DMS 273 (cell line): ENCODE results near the gene LPCAT1.
"Not testable (repeated sequence)": the region's sequence is repeated elsewhere in the genome, so short reads cannot be mapped to it uniquely, and the experiment has no call there.

ENCODE experiments used
- DNase-seq: peaks from one replicate; lab custom pipeline; 2025; ENCODE audit not compliant: unreplicated experiment; lab: John Stamatoyannopoulos, UW

The LPCAT1 gene

DNA sequence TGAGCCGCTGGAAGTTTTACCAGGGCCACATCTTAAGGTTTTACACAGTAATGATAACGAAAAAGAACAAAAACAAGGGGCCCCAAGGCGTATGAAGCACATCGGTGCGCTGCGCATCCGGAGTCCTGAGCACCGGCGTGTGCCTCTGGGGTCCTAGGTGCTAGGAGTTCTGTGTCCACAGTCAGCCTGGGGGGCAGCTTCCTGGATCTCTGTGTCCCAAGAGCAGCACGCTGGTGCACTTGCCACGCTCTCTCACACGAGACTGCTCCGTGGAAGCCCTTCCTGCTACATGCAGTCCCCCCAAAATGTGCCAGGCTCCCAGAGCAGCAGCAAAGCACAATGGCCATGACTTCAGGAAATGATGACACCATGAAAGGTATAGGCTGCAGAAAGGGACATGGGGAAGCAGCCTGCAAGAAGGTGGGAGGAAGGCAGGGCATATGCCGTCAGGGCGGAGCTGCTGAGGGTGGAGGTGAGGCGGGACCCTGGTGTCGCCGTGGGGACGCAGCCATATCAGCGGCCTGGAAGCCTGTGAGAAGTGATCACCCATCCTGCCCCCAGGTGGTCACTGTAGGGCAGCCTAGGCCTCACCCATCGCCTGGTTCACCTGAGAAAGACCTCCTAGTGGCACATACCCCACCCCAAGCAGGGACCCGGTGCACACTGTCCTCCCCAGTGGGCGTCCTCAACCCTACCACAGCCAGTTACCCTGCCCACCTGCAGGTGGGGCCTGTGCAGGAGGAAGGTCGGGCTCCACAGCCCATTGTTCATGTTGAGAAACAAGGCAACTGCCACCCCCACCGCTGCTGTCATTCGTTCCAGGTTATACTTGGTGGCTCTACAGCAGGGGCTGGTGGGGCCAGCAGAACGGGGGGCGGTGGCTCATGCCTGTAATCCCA is 54.9 kb downstream of the LPCAT1 start:
- no peak for DNase-seq

DNA sequence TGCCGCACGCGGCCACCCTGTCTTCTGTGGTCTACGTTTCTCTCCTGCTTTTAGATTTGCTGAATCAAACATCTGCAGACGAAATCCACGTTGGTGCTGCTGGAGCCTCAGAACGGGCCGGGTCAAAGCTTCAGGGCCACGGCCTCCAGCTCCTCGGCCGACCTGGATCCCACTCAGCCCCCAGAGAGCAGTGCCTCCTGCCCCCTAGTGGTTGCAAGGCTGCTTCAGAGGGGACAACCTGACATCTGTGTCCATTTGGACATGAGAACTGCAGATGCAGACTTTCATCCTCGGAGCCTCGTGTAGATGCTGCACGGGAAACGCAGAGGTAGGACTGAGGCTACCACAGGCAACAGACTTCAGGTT is 55.5 kb downstream of the LPCAT1 start:
- peak; percentile 40 for DNase-seq

- no peak for DNase-seq
Measured at GRCh38 chr5:1467341-1468246, 56.2 kb downstream of the LPCAT1 start.

DNA sequence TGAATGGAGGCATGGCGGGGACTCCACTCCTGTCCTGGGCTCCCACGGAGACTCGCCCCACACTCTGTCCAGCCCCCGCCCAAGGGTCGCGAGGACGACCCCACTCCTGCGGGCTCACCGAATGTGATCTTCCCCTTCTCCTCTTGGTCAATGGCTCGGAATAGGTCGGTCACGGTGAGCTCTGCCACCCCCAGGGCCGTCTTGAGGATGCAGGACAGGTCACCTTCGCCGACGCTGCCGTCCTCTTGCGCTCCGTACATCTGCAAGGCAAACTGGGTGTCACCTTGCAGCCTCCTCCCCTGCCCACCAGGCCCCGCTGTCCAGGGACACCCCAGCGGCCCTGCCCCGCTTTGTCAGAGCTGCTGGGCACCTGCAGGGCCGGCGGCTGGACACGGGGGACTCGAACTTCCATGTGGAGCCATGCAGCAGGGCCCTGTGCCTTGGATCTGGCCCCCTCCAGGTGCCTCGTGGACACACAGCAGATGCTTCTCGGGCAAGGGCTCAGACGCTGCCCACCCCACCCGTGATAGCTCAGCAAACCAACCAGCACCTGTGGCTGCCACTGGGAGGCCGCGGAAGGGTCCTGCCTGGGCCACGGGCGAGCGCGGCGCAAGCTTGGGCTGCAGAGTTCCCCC is 57.0 kb downstream of the LPCAT1 start:
- no peak for DNase-seq

DNA sequence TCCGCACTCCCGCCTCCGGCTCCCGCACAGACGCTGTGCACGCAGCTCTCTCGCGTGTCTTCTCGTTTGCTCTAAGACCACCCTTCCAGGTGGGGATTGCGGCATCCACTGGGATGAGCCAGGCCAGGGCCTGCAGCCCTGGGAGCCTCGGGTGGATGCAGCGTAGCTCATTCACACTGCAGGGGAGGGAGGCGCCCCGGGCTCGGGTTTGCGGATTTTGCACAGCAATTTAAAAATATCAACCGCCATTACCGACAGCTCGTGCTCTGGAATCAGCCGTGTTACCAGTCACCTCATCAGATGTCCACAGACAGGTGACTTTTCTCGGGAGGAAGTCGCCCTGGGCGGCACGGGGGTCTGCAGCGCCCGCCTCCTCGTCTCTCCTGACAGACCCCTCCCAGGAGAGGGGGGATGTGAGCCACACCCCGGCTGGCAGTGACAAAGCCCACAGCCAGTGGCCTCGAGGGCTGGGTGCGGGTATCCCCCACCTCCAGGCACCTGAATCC is 57.7 kb downstream of the LPCAT1 start:
- DNase-seq = no peak

- no peak for DNase-seq
Measured at GRCh38 chr5:1465117-1465516, 58.6 kb downstream of the LPCAT1 start.

- DNase-seq = no peak
Measured at GRCh38 chr5:1464511-1464910, 59.2 kb downstream of the LPCAT1 start.

- no peak for DNase-seq
Measured at GRCh38 chr5:1464096-1464446, 59.7 kb downstream of the LPCAT1 start.

- DNase-seq = no peak
Measured at GRCh38 chr5:1463326-1464095, 60.2 kb downstream of the LPCAT1 start.

DNA sequence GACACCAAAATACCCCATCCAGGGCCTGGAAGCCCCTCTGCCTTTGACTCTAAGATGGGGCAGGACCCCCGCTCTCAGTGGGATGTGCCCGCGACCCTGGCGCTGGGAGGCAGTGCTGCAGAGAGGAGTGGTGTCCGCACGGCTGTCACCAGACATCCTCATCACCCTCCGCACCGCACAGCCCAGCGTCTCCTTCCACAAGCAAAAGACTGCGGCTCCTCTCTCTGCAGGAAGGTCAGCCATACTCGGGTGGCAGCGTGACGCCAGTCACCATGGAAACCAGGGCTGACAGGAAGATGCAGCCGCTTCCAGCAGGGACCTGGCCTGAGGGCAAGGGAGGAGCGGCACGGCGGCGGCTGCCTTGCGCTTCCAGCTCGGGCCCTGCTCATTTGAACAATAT is 61.4 kb downstream of the LPCAT1 start:
- DNase-seq = no peak

GRCh38 chr5:1461396-1461795 is 62.4 kb downstream of the LPCAT1 start:
- DNase-seq = no peak

DNA sequence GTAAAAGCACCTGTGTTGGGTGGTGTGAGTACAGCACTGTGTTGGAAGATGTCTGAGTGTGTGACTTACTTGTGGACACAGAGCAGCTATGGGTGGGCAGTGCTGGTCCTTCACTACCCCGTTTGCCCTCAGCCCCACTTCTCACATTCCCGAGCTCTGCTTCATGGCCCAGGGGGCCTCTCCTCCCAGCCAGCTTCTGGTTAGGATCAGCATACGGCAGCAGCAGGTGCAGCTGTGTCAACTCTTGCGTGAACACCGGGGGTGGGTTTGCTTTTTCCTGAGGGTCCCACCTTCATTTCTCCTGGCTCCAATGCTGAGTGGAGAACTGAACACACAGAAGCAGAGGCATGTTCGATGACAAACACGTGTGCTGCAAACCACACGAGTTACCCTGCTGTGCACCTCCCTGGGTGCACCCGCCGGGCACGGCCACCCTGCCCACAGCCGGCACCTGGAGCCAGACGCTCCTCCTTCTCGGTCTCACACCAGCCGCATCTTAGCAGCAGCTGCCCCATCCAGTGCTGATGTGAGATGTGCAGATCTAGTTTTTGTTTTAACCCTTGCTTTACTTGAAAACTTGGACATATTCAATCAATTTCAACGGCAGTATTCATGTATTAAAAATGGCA is 63.6 kb downstream of the LPCAT1 start:
- no peak for DNase-seq

- DNase-seq = not testable (repeated sequence)
Measured at GRCh38 chr5:1459435-1459834, 64.3 kb downstream of the LPCAT1 start.

DNA sequence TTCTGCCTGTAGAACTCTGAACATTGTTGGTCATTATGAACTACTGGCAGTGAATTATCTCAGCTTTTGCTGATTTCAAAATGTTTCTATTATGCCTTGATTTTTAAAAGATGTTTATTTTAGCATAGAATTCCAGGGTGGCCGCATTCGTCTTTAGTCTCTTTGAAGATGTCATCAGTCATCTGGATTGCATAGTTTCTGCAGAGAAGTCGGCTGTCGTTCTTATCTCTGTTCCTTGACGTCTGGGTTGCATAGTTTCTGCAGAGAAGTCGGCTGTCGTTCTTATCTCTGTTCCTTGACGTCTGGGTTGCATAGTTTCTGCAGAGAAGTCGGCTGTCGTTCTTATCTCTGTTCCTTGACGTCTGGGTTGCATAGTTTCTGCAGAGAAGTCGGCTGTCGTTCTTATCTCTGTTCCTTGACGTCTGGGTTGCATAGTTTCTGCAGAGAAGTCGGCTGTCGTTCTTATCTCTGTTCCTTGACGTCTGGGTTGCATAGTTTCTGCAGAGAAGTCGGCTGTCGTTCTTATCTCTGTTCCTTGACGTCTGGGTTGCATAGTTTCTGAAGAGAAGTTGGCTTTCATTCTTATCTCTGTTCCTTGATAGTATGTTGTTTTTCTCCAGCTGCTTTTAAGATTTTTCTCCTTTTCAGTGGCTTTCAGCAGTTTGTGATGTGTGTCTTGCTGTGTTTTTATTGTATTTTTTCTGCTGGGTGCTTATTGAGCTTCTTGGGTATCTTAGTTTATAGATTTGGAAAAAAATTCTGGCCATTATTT is 67.5 kb downstream of the LPCAT1 start:
- DNase-seq = not testable (repeated sequence)

DNA sequence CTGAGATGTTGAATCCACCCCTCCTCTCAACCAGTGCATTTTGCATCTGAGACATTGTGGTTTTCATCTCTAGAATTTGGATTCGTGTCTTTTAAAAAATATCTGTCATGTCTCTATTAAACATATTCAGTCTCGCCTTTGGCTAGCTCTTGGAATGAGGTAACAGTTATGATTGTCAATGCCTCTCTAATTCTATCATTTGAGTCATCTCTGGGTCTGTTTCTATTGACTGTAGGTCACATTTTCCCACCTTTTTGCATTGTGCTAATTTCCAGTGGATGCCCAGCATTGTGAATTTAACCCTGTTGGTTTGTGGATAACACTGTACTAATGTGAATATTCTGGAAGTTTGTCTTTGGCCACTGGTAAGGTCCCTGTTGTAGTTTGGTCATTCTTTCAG is 70.1 kb downstream of the LPCAT1 start:
- no peak for DNase-seq

DNA sequence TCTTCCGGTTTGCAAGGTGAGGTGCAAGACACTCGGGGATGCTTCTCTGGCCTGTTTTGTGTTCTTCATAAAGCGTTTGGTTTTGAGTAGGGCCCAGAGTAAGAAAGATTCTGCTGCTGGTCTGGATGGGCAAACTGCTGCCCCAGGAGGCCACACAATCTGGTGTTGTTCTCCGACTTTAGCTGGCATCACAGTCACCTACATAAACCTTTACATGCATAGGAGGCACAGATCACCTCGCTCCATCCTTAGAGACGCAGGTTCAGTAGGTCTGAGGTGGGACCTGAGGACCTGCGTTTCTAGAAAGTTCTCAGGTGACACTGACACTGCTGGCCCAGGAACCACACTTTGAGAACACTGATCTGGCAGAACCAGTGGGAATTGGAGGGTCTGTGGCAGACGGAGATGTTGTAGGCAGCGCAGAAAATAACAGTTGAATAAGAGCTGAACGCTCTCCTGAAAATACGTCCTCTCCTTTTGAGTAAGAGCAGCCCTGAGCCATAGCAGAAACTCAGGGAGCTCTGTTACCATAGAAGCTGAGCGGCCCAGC is 74.6 kb downstream of the LPCAT1 start:
- no peak for DNase-seq

DNA sequence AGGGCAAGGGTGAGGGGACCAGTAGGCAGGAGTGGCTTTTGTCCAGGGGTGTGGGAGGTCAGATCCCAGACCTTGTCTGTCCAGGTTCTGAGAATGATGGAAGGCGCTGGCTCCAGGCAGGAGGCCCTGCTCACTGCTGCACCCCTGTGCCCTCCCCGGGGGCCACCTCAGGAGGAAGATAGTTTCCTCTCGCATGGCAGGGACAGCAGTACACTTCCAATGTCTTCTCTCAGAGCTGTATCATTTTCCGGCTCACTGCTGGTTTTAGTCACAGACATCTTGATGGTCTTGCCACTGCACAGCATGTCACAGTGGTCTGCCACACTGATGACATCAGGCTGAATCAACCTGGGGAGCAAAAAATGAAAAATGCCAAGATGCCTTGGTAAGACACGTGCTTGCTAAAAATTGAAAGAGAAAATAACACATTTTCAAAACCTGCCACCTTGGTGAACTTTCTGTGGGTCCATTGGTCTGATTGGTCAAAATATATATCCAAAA is 75.2 kb downstream of the LPCAT1 start:
- no peak for DNase-seq

GRCh38 chr5:1447671-1448361 is 75.9 kb downstream of the LPCAT1 start:
- no peak for DNase-seq
